SK-N-SH (cell line): ENCODE measurements around the gene ENTHD1. TPM values are rescaled to one million over a fixed set of nuclear protein-coding genes. Genes with fewer than 3 reads are reported as not detected.

Experiments used
- CTCF ChIA-PET: fragments of 300-600, 350-600 bp; formaldehyde crosslinking; extraction: SDS; loops from one replicate; lab custom pipeline; 2021; lab: Yijun Ruan, JAX
- POLR2A ChIA-PET: fragments of 350-600 bp; sonication (Branson Sonifier 250); formaldehyde crosslinking; extraction: SDS; loops from one replicate; lab custom pipeline; 2020; ENCODE audit warnings: antibody characterized with exemption, inconsistent platforms; lab: Yijun Ruan, JAX
- DNase-seq: peaks from one replicate; pipeline ENCODE4 v3.0.0; 2012
- H2AFZ ChIP-seq: fragments of 200-600 bp; sonication (generic); 2 replicates; pipeline ENCODE4 v1.8.1; 2016; ENCODE audit warnings: antibody characterized with exemption, mild to moderate bottlenecking, low read depth
- H3F3A ChIP-seq: fragments of 200-600 bp; sonication (generic); replicated peaks from 2 replicates; pipeline ENCODE3; 2016; ENCODE audit warnings: antibody characterized with exemption, mild to moderate bottlenecking; ENCODE audit not compliant: insufficient read depth
- H3K27ac ChIP-seq, 2 experiments: fragments of 200-500 bp in 1 of 2; fragments of 200-600 bp in 1 of 2; sonication (Bioruptor generic) in 1 of 2; sonication (generic), shearing (Covaris generic) in 1 of 2; 2 replicates each; pipeline versions ENCODE4 v1.5.1 to v1.6.1; 2014 to 2016; ENCODE audit warnings: low read depth in 2 of 2, inconsistent platforms in 1 of 2, low read length in 1 of 2, mild to moderate bottlenecking in 1 of 2, mixed read lengths in 1 of 2
- H3K27me3 ChIP-seq: fragments of 200-600 bp; sonication (generic), shearing (Covaris generic); 2 replicates; pipeline ENCODE4 v1.6.1; 2016; ENCODE audit warnings: mixed run types; ENCODE audit not compliant: insufficient read depth
- H3K36me3 ChIP-seq, 2 experiments: fragments of 200-500 bp in 1 of 2; fragments of 200-600 bp in 1 of 2; sonication (Bioruptor generic) in 1 of 2; sonication (generic) in 1 of 2; replicated peaks in 1 of 2; 2 replicates each; pipeline versions ENCODE3 to v1.5.1; 2014 to 2016; ENCODE audit warnings: low read length in 1 of 2, mild to moderate bottlenecking in 1 of 2; ENCODE audit not compliant: insufficient read depth in 2 of 2, control insufficient read depth in 1 of 2
- H3K4me1 ChIP-seq, 2 experiments: fragments of 200-500 bp in 1 of 2; fragments of 200-600 bp in 1 of 2; sonication (Bioruptor generic) in 1 of 2; sonication (generic), shearing (Covaris generic) in 1 of 2; 2 replicates each; pipeline versions ENCODE4 v1.5.1 to v1.6.1; 2014 to 2016; ENCODE audit warnings: low read depth in 1 of 2, low read length in 1 of 2, mixed run types in 1 of 2; ENCODE audit not compliant: insufficient read depth in 2 of 2, control insufficient read depth in 1 of 2
- H3K4me2 ChIP-seq: fragments of 200-600 bp; sonication (generic), shearing (Covaris generic); 2 replicates; pipeline ENCODE4 v1.6.1; 2017; ENCODE audit warnings: mixed run types
- H3K4me3 ChIP-seq, 2 experiments: fragments of 200-500 bp in 1 of 2; fragments of 200-600 bp in 1 of 2; sonication (Bioruptor generic) in 1 of 2; sonication (generic), shearing (Covaris generic) in 1 of 2; 2 replicates each; pipeline versions ENCODE4 v1.5.1 to v1.8.1; 2014 to 2016; ENCODE audit warnings: low read depth in 2 of 2, inconsistent platforms in 1 of 2, low read length in 1 of 2, mild to moderate bottlenecking in 1 of 2, mixed read lengths in 1 of 2, moderate library complexity in 1 of 2
- H3K79me2 ChIP-seq: fragments of 200-600 bp; sonication (generic); 2 replicates; pipeline ENCODE4 v1.8.1; 2017; ENCODE audit warnings: mild to moderate bottlenecking; ENCODE audit not compliant: insufficient read depth
- H3K9ac ChIP-seq: fragments of 200-600 bp; sonication (generic); 2 replicates; pipeline ENCODE4 v1.6.1; 2017; ENCODE audit warnings: mixed run types
- H3K9me2 ChIP-seq: fragments of 200-600 bp; sonication (generic); 2 replicates; pipeline ENCODE4 v1.6.1; 2017; ENCODE audit warnings: mixed run types
- H3K9me3 ChIP-seq: fragments of 200-600 bp; sonication (generic); 2 replicates; pipeline ENCODE4 v1.6.1; 2017; ENCODE audit warnings: mixed run types, mild to moderate bottlenecking, moderate library complexity
- H4K20me1 ChIP-seq: fragments of 200-600 bp; sonication (generic); 2 replicates; pipeline ENCODE4 v1.6.1; 2017; ENCODE audit warnings: mild to moderate bottlenecking, mixed run types; ENCODE audit not compliant: insufficient read depth
- ELF1 ChIP-seq: IDR thresholded peaks from 2 replicates; pipeline ENCODE4 v1.4.0; 2012
- EP300 ChIP-seq, 2 experiments: IDR thresholded peaks; 2 replicates each; pipeline versions ENCODE4 v1.4.0 to v1.6.1; 2012; ENCODE audit warnings: borderline replicate concordance in 1 of 2, low read depth in 1 of 2, low read length in 1 of 2
- FOXM1 ChIP-seq: IDR thresholded peaks from 2 replicates; pipeline ENCODE4 v1.4.0; 2012; ENCODE audit warnings: low read depth, mild to moderate bottlenecking
- GATA2 ChIP-seq: sonication (generic); formaldehyde crosslinking; IDR thresholded peaks from 2 replicates; pipeline ENCODE4 v1.5.0; 2020; ENCODE audit warnings: mild to moderate bottlenecking, missing genetic modification reagents
- JUND ChIP-seq: IDR thresholded peaks from 2 replicates; pipeline ENCODE4 v1.4.0; 2012
- NFIC ChIP-seq: IDR thresholded peaks from 2 replicates; pipeline ENCODE4 v1.4.0; 2012; ENCODE audit warnings: borderline replicate concordance
- RAD21 ChIP-seq: IDR thresholded peaks from 2 replicates; pipeline ENCODE4 v1.6.1; 2012; ENCODE audit warnings: mild to moderate bottlenecking, low read length
- RCOR1 ChIP-seq: fragments of 150-350 bp; IDR thresholded peaks from 2 replicates; pipeline ENCODE4 v1.6.1; 2017; ENCODE audit warnings: antibody characterized with exemption, low read length
- RXRA ChIP-seq: IDR thresholded peaks from 2 replicates; pipeline ENCODE4 v1.4.0; 2012; ENCODE audit warnings: low read depth, mild to moderate bottlenecking, borderline replicate concordance
- TAF1 ChIP-seq: IDR thresholded peaks from 2 replicates; pipeline ENCODE4 v1.6.1; 2012; ENCODE audit warnings: low read depth, mild to moderate bottlenecking, low read length, moderate library complexity, borderline replicate concordance
- TEAD4 ChIP-seq: IDR thresholded peaks from 2 replicates; pipeline ENCODE4 v1.4.0; 2012; ENCODE audit warnings: mild to moderate bottlenecking, borderline replicate concordance; ENCODE audit not compliant: insufficient read depth
- WGBS: methylation state at CpG from one replicate; pipeline ENCODE4 v1.1.6; 2017; ENCODE audit warnings: low lambda C conversion rate; 5-methylcytosine and 5-hydroxymethylcytosine counted together
- polyA plus RNA-seq, 3 experiments: library from polyadenylated mRNA; depleted of rRNA; stranded (reverse); fragments of >200 nt; gene quantifications; 2 replicates each; pipeline ENCODE4 v1.2.3, GENCODE V29; 2012
- TF ChIP-seq, protein P1 (sequence below): IDR thresholded peaks from 2 replicates; pipeline ENCODE4 v1.4.0; 2012; ENCODE audit warnings: low read depth, borderline replicate concordance
- TF ChIP-seq, protein P2 (sequence below): IDR thresholded peaks from 2 replicates; pipeline ENCODE4 v1.4.0; 2012; ENCODE audit warnings: low read depth
- TF ChIP-seq, protein P3 (sequence below): fragments of 200-600 bp; sonication (generic); IDR thresholded peaks from 2 replicates; pipeline ENCODE4 v1.6.1; 2017; ENCODE audit warnings: antibody characterized with exemption, mild to moderate bottlenecking, moderate library complexity
- TF ChIP-seq, protein P4 (sequence below): IDR thresholded peaks from 2 replicates; pipeline ENCODE4; 2012
- TF ChIP-seq, protein P5 (sequence below): fragments of 150-350 bp; IDR thresholded peaks from 2 replicates; pipeline ENCODE4 v1.6.1; 2016; ENCODE audit warnings: mild to moderate bottlenecking, low read depth, low read length

The ENTHD1 gene
- polyA plus RNA-seq, 1 of the 3 experiments (the other 2 are of a cell fraction) = not detected

DNA sequence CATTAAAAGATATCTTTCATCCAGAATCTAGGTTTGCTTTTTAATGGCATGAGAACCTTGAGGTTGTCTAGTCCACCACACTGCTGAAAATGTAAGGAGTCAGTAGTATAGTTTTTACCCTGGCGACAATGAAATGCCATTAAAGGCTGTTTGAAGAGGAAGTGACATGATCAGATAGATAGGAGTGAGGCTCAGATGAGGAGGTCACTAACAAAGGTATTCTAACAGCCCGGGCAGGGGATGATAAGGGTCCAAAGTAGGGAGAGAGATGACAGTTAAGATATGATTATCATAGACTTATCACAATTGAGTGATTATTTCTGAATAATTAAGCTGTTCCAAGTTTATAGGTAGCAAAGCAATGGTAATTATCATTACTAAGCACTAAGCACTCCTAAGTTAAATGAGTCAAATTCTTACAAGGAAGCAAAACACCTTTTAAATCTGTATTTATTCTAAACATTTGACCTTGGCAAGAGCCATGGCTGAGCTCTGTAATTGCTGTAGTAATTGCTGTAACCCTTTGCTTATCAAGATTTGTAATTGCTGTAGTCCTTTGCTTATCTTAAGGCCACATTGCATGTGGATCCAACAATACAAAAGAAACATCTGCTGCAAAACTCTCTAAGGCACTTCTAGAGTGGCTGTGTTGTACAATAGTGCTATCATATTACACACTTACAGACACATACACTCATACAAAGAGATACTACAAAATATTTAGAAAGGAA, 92.6 kb downstream of the ENTHD1 start:
- CTCF ChIA-PET = no interaction called here
- DNase-seq = peak; percentile 18
- no peak for TF ChIP-seq ELF1
- no peak for TF ChIP-seq FOXM1
- no peak for TF ChIP-seq JUND
- TF ChIP-seq GATA2 (CRISPR knock-in tag) = peak; percentile 36; the same call in 1 of the 2 replicates
- H3K4me3 ChIP-seq = no peak overlapping the region
- POLR2A ChIA-PET = no interaction called here
- no peak overlapping the region for H3K9ac ChIP-seq
- H3K4me1 ChIP-seq = no peaks in the 10 kb centered on the region
- no peaks in the 10 kb centered on the region for H3K9me2 ChIP-seq
- no peaks in the 10 kb centered on the region for H3K9me3 ChIP-seq
- no peaks in the 10 kb centered on the region for H3F3A ChIP-seq
- H3K4me2 ChIP-seq = no peak overlapping the region
- H3K27ac ChIP-seq = no peak overlapping the region
- no peaks in the 10 kb centered on the region for H3K79me2 ChIP-seq
- H3K27me3 ChIP-seq = no peaks in the 10 kb centered on the region
- no peak overlapping the region for H2AFZ ChIP-seq
- 19% methylated on average over 2 of the region's 2 CpGs for WGBS
- H4K20me1 ChIP-seq = no peaks in the 10 kb centered on the region
- H3K36me3 ChIP-seq = no peaks in the 10 kb centered on the region

DNA sequence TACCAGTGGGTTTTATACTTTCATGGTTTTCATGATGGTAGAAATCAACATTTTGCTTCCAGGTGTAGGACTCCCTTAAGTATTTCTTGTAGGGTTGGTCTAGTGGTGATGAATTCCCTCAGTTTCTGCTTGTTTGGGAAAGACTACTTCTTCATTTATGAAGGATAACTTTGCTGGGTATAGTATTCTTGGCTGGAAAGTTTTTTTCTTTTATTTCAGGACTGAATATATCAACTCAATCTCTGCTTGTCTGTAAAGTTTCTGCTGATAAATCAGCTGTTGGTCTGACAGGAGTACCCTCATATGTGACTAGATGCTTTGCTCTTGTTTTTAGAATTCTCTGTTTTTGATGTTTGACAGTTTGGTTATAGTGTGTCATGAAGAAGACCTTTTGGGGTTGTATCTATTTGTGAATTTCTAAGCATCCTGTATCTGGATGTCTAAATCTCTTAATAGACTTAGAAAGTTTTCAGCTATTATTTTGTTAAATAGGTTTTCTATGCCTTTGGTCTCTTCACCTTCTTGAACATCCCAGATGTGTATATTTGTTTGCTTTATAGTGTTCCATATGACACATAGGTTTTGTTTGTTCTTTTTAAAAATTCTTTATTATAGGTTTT, 95.9 kb downstream of the ENTHD1 start:
- Histone ChIP-seq H3K9me3 (no peaks in the 10 kb centered on the region), H3K4me2 (no peak overlapping the region), H3K4me1 (no peaks in the 10 kb centered on the region), H3K27me3 (no peaks in the 10 kb centered on the region), H4K20me1 (no peaks in the 10 kb centered on the region), H3K36me3 (no peaks in the 10 kb centered on the region), H3K4me3 (no peak overlapping the region), H3F3A (no peaks in the 10 kb centered on the region), H3K27ac (no peak overlapping the region), H3K9me2 (no peaks in the 10 kb centered on the region), H3K9ac (no peak overlapping the region), H3K79me2 (no peaks in the 10 kb centered on the region), H2AFZ (no peak overlapping the region)
- CTCF ChIA-PET = no interaction called here
- TF ChIP-seq TAF1 = no peak
- no peak for TF ChIP-seq NFIC
- TF ChIP-seq, protein P1, sequence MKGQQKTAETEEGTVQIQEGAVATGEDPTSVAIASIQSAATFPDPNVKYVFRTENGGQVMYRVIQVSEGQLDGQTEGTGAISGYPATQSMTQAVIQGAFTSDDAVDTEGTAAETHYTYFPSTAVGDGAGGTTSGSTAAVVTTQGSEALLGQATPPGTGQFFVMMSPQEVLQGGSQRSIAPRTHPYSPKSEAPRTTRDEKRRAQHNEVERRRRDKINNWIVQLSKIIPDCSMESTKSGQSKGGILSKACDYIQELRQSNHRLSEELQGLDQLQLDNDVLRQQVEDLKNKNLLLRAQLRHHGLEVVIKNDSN = no peak
- TF ChIP-seq, protein P2, sequence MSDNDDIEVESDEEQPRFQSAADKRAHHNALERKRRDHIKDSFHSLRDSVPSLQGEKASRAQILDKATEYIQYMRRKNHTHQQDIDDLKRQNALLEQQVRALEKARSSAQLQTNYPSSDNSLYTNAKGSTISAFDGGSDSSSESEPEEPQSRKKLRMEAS = no peak
- TF ChIP-seq RCOR1 = no peak
- TF ChIP-seq, protein P3, sequence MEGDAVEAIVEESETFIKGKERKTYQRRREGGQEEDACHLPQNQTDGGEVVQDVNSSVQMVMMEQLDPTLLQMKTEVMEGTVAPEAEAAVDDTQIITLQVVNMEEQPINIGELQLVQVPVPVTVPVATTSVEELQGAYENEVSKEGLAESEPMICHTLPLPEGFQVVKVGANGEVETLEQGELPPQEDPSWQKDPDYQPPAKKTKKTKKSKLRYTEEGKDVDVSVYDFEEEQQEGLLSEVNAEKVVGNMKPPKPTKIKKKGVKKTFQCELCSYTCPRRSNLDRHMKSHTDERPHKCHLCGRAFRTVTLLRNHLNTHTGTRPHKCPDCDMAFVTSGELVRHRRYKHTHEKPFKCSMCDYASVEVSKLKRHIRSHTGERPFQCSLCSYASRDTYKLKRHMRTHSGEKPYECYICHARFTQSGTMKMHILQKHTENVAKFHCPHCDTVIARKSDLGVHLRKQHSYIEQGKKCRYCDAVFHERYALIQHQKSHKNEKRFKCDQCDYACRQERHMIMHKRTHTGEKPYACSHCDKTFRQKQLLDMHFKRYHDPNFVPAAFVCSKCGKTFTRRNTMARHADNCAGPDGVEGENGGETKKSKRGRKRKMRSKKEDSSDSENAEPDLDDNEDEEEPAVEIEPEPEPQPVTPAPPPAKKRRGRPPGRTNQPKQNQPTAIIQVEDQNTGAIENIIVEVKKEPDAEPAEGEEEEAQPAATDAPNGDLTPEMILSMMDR = no peak
- TF ChIP-seq TEAD4 = no peak
- TF ChIP-seq ELF1 = no peak
- TF ChIP-seq RAD21 = no peak
- TF ChIP-seq, protein P4, sequence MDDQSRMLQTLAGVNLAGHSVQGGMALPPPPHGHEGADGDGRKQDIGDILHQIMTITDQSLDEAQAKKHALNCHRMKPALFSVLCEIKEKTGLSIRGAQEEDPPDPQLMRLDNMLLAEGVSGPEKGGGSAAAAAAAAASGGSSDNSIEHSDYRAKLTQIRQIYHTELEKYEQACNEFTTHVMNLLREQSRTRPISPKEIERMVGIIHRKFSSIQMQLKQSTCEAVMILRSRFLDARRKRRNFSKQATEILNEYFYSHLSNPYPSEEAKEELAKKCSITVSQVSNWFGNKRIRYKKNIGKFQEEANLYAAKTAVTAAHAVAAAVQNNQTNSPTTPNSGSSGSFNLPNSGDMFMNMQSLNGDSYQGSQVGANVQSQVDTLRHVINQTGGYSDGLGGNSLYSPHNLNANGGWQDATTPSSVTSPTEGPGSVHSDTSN = no peak
- no peak for TF ChIP-seq RXRA
- no peak for TF ChIP-seq JUND
- TF ChIP-seq, protein P5, sequence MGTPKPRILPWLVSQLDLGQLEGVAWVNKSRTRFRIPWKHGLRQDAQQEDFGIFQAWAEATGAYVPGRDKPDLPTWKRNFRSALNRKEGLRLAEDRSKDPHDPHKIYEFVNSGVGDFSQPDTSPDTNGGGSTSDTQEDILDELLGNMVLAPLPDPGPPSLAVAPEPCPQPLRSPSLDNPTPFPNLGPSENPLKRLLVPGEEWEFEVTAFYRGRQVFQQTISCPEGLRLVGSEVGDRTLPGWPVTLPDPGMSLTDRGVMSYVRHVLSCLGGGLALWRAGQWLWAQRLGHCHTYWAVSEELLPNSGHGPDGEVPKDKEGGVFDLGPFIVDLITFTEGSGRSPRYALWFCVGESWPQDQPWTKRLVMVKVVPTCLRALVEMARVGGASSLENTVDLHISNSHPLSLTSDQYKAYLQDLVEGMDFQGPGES = no peak
- no peak for TF ChIP-seq EP300 (IDR thresholded peaks at IDR 0.05; ENCODE audit: borderline replicate concordance in 1 of 2, low read depth in 1 of 2, low read length in 1 of 2)
- no peak for TF ChIP-seq FOXM1
- POLR2A ChIA-PET = interaction anchor here (0.5 kb wide), 1 partner anchor 14 kb away, joined by 3 read pairs; no protein-coding TSS in a partner anchor
- no peak for DNase-seq
